Stimulated activated CD8-positive, alpha-beta memory T cell treated with anti-CD3 and anti-CD28 coated beads, Interleukin-12 subunit alpha, Interleukin-12 subunit beta, amount 100 ng/mL, for 1 hour (primary cell): ENCODE results near the gene GABRA4.

Experiments
- DNase-seq: peaks from one replicate; pipeline ENCODE4 v3.0.0-alpha.2; 2020; ENCODE audit warnings: low read depth

The GABRA4 gene

DNA sequence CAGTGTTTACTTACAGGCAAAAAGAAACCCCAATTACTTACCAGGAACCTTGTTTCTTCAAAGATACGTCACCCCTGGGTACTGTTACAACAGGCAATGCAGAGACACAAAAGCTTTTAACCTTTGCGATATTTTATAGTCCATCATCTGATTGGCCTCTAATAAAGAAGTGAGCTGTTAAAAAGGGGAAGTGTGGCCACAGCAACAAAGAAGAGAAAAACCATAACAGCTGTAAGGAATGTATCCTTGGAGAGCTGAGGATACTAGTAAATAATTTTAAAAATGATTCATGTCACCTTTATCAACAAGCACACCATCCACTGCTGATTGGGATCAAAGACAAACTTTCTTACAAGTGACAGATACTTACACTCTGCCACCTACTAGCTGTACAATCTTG is 14.1 kb downstream of the GABRA4 start:
- DNase-seq: no peak

GRCh38 chr4:46977245-46977644 is 16.1 kb downstream of the GABRA4 start:
- DNase-seq: no peak

- DNase-seq: no peak
These were observed 17.4 kb downstream of the GABRA4 start for GRCh38 chr4:46975812-46976553.

DNA sequence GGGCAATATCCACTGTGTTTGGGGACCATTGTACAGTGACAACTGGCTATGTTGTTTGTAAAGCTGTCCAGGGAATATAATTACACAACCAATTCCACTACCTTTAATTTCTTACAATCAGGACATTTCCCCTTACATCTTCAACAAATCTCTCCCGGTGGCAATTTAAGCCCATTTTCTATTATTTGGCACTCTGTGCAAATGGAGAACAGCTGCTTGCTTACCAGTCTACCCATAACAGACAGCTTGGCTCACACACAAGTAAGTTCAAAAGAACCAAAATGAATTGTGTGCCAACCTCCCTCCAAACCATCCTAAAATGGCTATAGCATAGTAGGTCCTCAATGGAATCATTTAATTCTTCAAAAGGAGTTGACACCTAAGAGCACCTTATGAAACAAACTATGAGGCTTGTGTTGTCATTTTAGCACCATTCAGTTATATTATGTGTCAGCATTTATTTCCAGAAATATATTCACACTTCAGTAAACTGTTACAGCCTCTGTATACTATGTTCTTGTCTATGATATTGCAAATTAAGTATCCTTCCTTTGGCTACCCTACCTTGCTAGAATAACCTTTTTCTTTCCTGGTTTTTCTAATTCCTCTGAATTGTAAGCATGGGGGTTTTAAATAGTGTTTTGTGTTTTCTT is 18.4 kb downstream of the GABRA4 start:
- DNase-seq: no peak

- DNase-seq: no peak
These were observed 24.5 kb downstream of the GABRA4 start for GRCh38 chr4:46968847-46969246.

GRCh38 chr4:46967631-46968030 is 25.8 kb downstream of the GABRA4 start:
- DNase-seq: no peak

GRCh38 chr4:46958742-46959488 is 34.5 kb downstream of the GABRA4 start:
- DNase-seq: no peak

GRCh38 chr4:46956451-46956850 is 36.9 kb downstream of the GABRA4 start:
- no peak for DNase-seq

DNA sequence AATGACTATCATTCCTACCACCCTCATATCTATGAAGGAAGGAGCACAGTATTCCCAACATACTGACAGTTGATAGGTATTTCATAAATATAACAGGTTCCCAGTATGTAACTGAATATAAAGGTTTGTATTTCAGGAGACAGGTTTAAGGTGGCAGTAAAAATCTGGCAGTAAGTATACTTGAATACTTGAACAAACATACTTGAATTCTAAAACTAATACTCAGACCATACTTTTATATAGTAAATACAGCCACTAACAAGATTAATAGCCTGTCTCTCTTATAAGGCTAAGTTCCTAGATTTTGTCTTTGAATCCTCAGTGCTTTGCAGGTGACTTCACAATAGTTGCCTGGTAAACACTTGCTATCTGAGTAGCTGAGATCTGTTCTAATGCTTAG is 37.8 kb downstream of the GABRA4 start:
- DNase-seq: no peak

DNA sequence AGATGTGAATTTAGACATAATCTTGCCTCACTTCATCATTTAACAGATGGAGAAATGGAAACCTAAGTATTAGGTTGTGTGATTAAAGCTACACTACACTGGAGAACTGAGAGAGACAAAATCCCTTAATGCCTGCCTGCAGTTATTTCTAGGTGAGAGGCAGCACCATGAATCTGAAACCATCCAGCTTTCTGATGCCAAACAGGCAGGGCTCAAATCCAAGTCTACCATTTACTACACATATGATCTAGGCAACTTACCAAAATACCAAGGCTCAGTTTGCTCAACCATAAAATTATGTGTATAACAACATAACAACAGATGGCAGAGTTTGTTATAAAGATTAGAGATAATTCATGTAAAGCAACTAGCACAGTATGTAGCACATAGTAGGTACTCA is 38.7 kb downstream of the GABRA4 start:
- no peak for DNase-seq

GRCh38 chr4:46953564-46953963 is 39.8 kb downstream of the GABRA4 start:
- no peak for DNase-seq

DNA sequence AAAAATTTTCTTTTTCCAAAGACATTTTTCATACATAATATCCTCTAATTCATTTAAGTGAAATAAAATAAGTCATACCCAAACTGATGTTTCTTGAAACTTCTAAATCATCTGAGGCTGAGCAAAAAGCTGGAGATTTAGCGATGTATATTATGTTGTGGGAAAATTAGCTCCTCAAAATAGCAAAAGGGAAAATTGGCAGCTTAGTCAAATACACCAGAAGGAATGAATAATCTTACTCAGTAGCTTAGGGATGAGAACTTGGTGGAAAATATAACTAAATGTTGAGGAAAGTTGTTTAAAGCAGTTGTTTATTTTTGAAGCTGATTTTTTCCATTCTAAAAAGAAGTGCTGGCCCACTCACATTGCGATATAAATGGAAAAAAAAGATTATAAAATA is 40.9 kb downstream of the GABRA4 start:
- DNase-seq: no peak

DNA sequence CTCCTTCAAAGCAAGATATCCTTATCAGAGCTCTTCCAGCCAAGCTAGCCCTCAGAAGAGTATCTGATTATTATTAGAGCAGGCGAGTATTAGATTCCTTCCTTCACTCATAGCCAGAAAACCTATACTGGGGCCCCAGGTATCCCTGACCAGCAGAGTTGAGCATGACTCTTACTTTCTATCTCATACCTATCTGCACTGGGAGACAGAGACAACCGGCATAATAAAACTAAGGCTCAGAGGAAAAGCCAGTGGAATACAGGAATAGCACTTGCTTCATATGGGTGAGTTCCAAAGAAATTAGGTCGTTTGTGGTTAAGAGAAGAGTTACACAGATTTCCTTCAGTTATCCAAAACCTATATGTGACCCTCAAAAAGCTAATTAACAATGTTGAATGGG is 42.6 kb downstream of the GABRA4 start:
- no peak for DNase-seq

- no peak for DNase-seq
These were observed 43.6 kb downstream of the GABRA4 start for GRCh38 chr4:46949822-46950221.

DNA sequence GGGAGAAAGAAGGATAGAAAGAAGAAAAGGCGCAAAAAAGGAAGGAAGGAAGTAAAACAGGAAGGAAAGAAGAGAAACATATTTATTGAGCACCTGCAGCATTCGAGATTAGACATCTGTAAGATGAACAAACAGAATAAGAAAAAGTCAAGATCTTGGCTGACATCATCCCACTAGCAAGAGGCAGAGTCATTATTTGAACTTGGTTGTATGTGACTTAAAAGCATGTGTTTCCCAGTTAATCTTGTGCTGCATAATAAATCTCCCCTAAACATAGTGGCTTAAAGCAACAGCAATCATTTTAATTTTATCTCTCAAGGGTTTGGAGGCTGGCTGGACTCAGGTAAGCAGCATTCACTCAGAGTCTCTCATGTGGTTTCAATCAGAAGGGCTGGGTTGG is 45.8 kb downstream of the GABRA4 start:
- no peak for DNase-seq

GRCh38 chr4:46946919-46947536 is 46.4 kb downstream of the GABRA4 start:
- no peak for DNase-seq

DNA sequence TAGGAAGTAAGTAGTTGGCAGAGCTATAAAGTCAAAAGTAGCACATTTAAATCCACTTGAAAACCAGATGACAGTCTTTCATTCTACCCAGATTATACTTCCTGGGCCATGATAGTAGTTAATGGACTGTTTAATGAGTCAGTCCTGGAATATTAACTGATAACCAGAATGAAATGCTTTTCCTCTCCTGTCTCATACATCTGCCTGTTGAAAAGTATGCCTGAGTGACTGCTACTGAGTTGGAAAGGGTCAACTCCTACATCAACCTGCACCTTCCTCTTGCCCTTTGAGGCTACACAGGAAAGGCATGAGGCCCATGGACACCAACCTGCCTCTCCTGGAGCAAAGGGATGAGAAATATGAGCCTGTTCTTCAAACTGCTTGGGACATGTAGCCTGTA is 48.3 kb downstream of the GABRA4 start:
- no peak for DNase-seq

DNA sequence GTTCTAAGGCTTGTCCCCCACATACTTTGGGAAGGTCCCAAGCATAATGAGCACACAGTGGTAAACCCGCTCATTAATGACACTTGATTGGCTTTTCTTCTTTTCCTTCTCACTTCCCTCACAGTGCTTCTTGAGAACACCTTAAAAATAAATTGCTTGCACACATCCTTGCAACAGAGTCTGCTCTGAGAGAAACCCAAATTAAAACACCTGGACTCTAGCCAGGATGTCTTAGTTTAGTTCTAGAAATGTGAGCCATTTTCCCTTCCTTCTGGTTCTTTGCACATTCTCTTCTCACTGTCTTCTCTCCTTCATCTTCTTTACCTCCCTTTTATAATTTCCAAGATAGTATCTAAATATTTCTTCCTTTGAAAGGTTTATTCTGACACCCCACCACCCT is 49.0 kb downstream of the GABRA4 start:
- no peak for DNase-seq

DNA sequence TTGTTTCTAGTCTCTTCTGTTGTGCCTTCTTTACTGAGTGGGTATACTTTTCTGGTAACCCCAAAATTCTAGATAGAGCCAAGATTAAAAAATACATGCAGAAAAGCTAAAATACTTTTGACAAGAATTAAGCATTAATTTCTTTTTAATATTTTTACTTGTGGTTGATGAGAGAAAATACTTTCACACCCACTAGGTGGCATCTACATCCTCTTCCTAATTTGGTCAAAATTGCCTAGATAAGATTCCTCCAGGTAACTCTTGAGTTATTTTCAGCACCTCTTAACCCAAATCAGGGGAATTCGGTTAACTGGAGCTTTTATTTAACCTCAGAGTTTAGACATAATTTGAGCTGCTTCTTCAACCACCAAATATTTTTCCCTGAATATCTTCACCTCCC is 55.9 kb downstream of the GABRA4 start:
- no peak for DNase-seq

- no peak for DNase-seq
These were observed 58.7 kb downstream of the GABRA4 start for GRCh38 chr4:46934726-46935125.

- no peak for DNase-seq
These were observed 59.7 kb downstream of the GABRA4 start for GRCh38 chr4:46933686-46934085.

DNA sequence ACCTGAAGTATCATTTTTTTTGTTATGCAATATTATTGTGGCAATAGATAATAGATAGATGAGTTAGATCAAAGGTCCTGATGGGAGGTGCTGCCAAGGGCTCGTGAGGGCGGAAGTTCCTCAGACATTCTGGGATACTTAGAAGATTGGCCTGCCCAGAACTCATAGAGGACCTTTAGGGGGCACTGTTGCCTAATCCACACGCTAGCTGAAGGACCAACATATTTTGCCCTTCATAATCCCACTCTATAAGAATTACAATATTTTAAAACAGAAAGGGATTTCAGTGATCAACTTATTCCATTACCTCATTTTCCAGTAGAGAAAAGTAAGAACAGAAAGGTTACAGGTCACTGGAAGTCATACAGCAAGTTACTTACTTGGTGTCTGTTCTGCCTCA is 61.4 kb downstream of the GABRA4 start:
- no peak for DNase-seq

GRCh38 chr4:46930891-46931290 is 62.5 kb downstream of the GABRA4 start:
- DNase-seq: no peak
